PC-9 (cell line): ENCODE results near the gene ZSWIM8. TPM values are rescaled to one million over a fixed set of nuclear protein-coding genes. Genes with fewer than 3 reads are reported as not detected.

Source experiments
- BruUV-seq: library from RNA; stranded (reverse); fragments of 400-500 nt; replicated peaks from 2 replicates; lab custom pipeline; 2021; lab: Mats Ljungman, UMichigan
- CTCF ChIA-PET: fragments of 300-600 bp; sonication (Branson Sonifier 250); formaldehyde crosslinking; loops from one replicate; lab custom pipeline; 2022; ENCODE audit warnings: antibody characterized with exemption; lab: Charles Lee
- POLR2A ChIA-PET: fragments of 300-600 bp; sonication (Branson Sonifier 250); formaldehyde crosslinking; loops from one replicate; lab custom pipeline; 2022; ENCODE audit warnings: antibody characterized with exemption; ENCODE audit not compliant: unreplicated experiment; lab: Charles Lee
- DNase-seq, 2 experiments: peaks; one replicate each; pipeline versions ENCODE4 v3.0.0 to v3.0.0-alpha.2; 2015 to 2022; ENCODE audit warnings: mixed read lengths in 1 of 2
- H2AFZ ChIP-seq: fragments of 200-600 bp; sonication (generic); 2 replicates; pipeline ENCODE4 v1.8.1; 2017; ENCODE audit warnings: antibody characterized with exemption
- H3F3A ChIP-seq: fragments of 200-600 bp; sonication (generic); 2 replicates; pipeline ENCODE4 v1.8.1; 2017; ENCODE audit warnings: antibody characterized with exemption, mild to moderate bottlenecking, low read depth; ENCODE audit not compliant: insufficient read depth
- H3K27ac ChIP-seq: fragments of 200-600 bp; sonication (generic); 2 replicates; pipeline ENCODE4 v1.6.1; 2016; ENCODE audit warnings: mixed run types
- H3K27me3 ChIP-seq: fragments of 200-600 bp; sonication (generic); 2 replicates; pipeline ENCODE4 v1.6.1; 2016; ENCODE audit warnings: low read depth, mixed run types; ENCODE audit not compliant: insufficient read depth
- H3K36me3 ChIP-seq: fragments of 200-600 bp; sonication (generic); 2 replicates; pipeline ENCODE4 v1.6.1; 2016; ENCODE audit warnings: low read depth, mixed run types
- H3K4me1 ChIP-seq: fragments of 200-600 bp; sonication (generic); replicated peaks from 2 replicates; pipeline ENCODE4 v1.6.1; 2016; ENCODE audit warnings: mixed run types; ENCODE audit not compliant: insufficient read depth
- H3K4me2 ChIP-seq: fragments of 200-600 bp; sonication (generic); 2 replicates; pipeline ENCODE4 v1.6.1; 2017; ENCODE audit warnings: mixed run types
- H3K4me3 ChIP-seq: fragments of 200-600 bp; sonication (generic); 2 replicates; pipeline ENCODE4 v1.6.1; 2016; ENCODE audit warnings: mixed run types
- H3K79me2 ChIP-seq: fragments of 200-600 bp; sonication (generic); 2 replicates; pipeline ENCODE4 v1.6.1; 2017; ENCODE audit warnings: low read depth, mixed run types
- H3K9me2 ChIP-seq: fragments of 200-600 bp; sonication (generic); 2 replicates; pipeline ENCODE4 v1.8.1; 2017; ENCODE audit warnings: mild to moderate bottlenecking; ENCODE audit not compliant: insufficient read depth
- H3K9me3 ChIP-seq: fragments of 200-600 bp; sonication (generic); 2 replicates; pipeline ENCODE4 v1.8.1; 2016; ENCODE audit warnings: low read depth; ENCODE audit not compliant: insufficient read depth
- H4K20me1 ChIP-seq: fragments of 200-600 bp; sonication (generic); 2 replicates; pipeline ENCODE4 v1.8.1; 2017; ENCODE audit not compliant: insufficient read depth
- EZH2 ChIP-seq: fragments of 200-600 bp; sonication (generic); IDR thresholded peaks from 2 replicates; pipeline ENCODE4 v1.8.0; 2017; ENCODE audit warnings: antibody characterized with exemption, low read depth
- intact Hi-C: fragments of 100-400 bp; cut with micrococcal nuclease; formaldehyde crosslinking; loops from one replicate; pipeline ENCODE4 v1.10.0; 2022; ENCODE audit not compliant: unreplicated experiment
- total RNA-seq: library from RNA; stranded (reverse); gene quantifications from 2 replicates; pipeline ENCODE4 v1.2.3, GENCODE V29; 2021
- TF ChIP-seq, protein P1 (sequence below): fragments of 200-600 bp; sonication (generic); conservative IDR thresholded peaks from 2 replicates; pipeline ENCODE4 v1.6.1; 2017; ENCODE audit warnings: mixed run types, antibody characterized with exemption, mild to moderate bottlenecking, moderate library complexity

The ZSWIM8 gene
- total RNA-seq, 1 experiment from 2014 or later = 49.2 TPM

DNA sequence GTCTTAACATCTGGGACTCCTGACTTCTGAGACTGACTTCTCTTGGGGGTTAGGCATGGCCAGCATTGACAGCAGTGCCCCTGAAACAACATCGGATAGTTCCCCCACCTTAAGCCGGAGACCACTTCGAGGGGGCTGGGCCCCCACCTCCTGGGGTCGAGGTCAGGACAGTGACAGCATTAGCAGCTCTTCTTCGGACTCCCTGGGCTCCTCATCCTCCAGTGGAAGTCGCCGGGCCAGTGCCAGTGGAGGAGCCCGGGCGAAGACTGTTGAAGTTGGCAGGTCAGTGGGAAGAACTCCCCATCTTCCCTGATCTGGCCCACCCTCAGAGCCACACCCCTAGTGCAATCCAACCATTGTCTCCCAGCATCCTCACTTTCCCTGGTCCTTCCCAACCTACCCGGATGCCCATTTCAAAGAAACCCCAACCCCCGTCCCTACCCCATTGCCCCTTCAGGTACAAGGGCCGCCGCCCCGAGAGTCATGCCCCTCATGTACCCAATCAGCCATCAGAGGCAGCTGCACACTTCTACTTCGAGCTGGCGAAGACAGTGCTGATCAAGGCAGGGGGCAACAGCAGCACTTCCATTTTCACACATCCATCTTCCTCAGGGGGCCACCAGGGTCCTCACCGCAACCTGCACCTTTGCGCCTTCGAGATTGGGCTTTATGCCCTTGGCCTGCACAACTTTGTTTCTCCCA, 12.1 kb downstream of the ZSWIM8 start:
- POLR2A ChIA-PET = no interaction called here
- BruUV-seq = no TSS peak

DNA sequence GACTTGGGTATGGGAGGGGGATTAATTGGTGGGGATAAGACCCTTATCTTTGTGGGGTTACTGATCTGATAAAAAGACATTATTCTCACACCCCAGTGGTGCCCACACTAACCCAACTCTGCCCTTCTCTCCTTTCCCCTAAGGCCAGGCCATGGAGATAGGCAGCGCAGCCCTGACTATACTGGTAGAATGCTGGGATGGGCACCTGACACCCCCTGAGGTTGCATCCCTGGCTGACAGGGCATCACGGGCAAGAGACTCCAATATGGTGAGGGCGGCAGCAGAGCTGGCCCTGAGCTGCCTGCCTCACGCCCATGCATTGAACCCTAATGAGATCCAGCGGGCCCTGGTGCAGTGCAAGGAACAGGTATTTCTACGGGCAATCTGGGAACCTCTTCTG, 12.7 kb downstream of the ZSWIM8 start:
- Histone ChIP-seq H3K27me3 (no peaks in the 10 kb centered on the region), H2AFZ (no peak overlapping the region), H3K4me3 (no peak overlapping the region), H3K27ac (no peak overlapping the region), H3K79me2 (no peaks in the 10 kb centered on the region), H3K9me2 (no peaks in the 10 kb centered on the region), H3K9me3 (no peaks in the 10 kb centered on the region), H3K4me2 (no peak overlapping the region), H3K36me3 (peaks cover 23% of the 10 kb centered on the region; the same call in 1 of the 2 replicates), H3K4me1 (no peaks in the 10 kb centered on the region), H4K20me1 (no peaks in the 10 kb centered on the region), H3F3A (peaks cover 6% of the 10 kb centered on the region; the same call in 1 of the 2 replicates)
- ChIA-PET CTCF (no interaction called here), POLR2A (no interaction called here)
- no TSS peak for BruUV-seq
- intact Hi-C loops = no loop called here
- DNase-seq = no peak
- no peak for TF ChIP-seq EZH2
- TF ChIP-seq, protein P1, sequence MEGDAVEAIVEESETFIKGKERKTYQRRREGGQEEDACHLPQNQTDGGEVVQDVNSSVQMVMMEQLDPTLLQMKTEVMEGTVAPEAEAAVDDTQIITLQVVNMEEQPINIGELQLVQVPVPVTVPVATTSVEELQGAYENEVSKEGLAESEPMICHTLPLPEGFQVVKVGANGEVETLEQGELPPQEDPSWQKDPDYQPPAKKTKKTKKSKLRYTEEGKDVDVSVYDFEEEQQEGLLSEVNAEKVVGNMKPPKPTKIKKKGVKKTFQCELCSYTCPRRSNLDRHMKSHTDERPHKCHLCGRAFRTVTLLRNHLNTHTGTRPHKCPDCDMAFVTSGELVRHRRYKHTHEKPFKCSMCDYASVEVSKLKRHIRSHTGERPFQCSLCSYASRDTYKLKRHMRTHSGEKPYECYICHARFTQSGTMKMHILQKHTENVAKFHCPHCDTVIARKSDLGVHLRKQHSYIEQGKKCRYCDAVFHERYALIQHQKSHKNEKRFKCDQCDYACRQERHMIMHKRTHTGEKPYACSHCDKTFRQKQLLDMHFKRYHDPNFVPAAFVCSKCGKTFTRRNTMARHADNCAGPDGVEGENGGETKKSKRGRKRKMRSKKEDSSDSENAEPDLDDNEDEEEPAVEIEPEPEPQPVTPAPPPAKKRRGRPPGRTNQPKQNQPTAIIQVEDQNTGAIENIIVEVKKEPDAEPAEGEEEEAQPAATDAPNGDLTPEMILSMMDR = no peak

More for the DNA sequence above, 12.1 kb downstream of the ZSWIM8 start:
- Histone ChIP-seq H3K27ac (no peak overlapping the region), H2AFZ (no peak overlapping the region), H3K79me2 (no peaks in the 10 kb centered on the region), H3K9me3 (no peaks in the 10 kb centered on the region), H3K4me1 (no peaks in the 10 kb centered on the region), H4K20me1 (no peaks in the 10 kb centered on the region), H3K9me2 (no peaks in the 10 kb centered on the region), H3F3A (peaks cover 3% of the 10 kb centered on the region; the same call in 1 of the 2 replicates), H3K27me3 (no peaks in the 10 kb centered on the region), H3K4me3 (no peak overlapping the region), H3K36me3 (peaks cover 18% of the 10 kb centered on the region; the same call in 1 of the 2 replicates), H3K4me2 (no peak overlapping the region)
- TF ChIP-seq, protein P1 = no peak
- TF ChIP-seq EZH2 = no peak
- intact Hi-C loops = no loop called here
- CTCF ChIA-PET = no interaction called here
- DNase-seq = peak in 1 of 2 experiments; percentile 8

DNA sequence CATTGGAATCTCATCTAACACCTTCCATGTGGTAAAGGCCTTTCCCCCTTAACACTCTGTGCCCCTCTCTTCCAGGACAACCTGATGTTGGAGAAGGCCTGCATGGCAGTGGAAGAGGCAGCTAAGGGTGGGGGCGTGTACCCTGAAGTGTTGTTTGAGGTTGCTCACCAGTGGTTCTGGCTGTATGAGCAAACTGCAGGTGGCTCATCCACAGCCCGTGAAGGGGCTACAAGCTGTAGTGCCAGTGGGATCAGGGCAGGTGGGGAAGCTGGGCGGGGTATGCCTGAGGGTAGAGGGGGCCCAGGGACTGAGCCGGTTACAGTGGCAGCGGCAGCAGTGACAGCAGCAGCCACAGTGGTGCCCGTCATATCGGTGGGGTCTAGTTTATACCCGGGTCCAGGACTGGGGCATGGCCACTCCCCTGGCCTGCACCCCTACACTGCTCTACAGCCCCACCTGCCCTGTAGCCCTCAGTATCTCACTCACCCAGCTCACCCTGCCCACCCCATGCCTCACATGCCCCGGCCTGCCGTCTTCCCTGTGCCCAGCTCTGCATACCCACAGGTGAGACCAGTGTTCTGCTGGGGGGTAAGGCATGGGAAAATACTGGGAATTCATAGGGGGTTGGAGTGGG, 13.6 kb downstream of the ZSWIM8 start:
- ChIA-PET POLR2A (no interaction called here), CTCF (no interaction called here)
- Histone ChIP-seq H3K79me2 (no peaks in the 10 kb centered on the region), H3K36me3 (peaks cover 24% of the 10 kb centered on the region; the same call in 1 of the 2 replicates), H3K27ac (no peak overlapping the region), H2AFZ (no peak overlapping the region), H3K4me3 (no peak overlapping the region), H4K20me1 (no peaks in the 10 kb centered on the region), H3K9me2 (no peaks in the 10 kb centered on the region), H3K4me1 (no peaks in the 10 kb centered on the region), H3F3A (peaks cover 10% of the 10 kb centered on the region; the same call in 1 of the 2 replicates), H3K4me2 (no peak overlapping the region), H3K27me3 (no peaks in the 10 kb centered on the region), H3K9me3 (no peaks in the 10 kb centered on the region)
- no TSS peak for BruUV-seq
- intact Hi-C loops = no loop called here
- DNase-seq = peak in 1 of 2 experiments; percentile 16
- TF ChIP-seq, protein P1 = no peak
- TF ChIP-seq EZH2 = no peak
